K562 (cell line): ENCODE measurements around the gene GRIA1. TPM values are rescaled to one million over a fixed set of nuclear protein-coding genes. Genes with fewer than 3 reads are reported as not detected.

Source experiments
- ATAC-seq: fragments of 200-7000 bp; cut with Tn5 transposase; 3 replicates; pipeline ENCODE4 v1.9.1; 2020; ENCODE audit warnings: moderate library complexity
- BruUV-seq: library from RNA; stranded (reverse); fragments of 400-500 nt; replicated peaks from 2 replicates; lab custom pipeline; 2021; lab: Mats Ljungman, UMichigan
- CTCF ChIA-PET: fragments of 300-600 bp; formaldehyde crosslinking; extraction: SDS; loops from one replicate; lab custom pipeline; 2021; ENCODE audit warnings: low intra/inter-chr PET ratio; lab: Yijun Ruan, JAX
- POLR2A ChIA-PET: fragments of 300-600, 350-650 bp; sonication (Branson Sonifier 250); formaldehyde crosslinking; extraction: SDS; loops from one replicate; lab custom pipeline; 2021; ENCODE audit warnings: antibody characterized with exemption, inconsistent platforms; lab: Yijun Ruan, JAX
- DNase-seq, 4 experiments: peaks; one replicate each; pipeline versions ENCODE4 v3.0.0 to v3.0.0-alpha.2; 2011 to 2018; ENCODE audit warnings: low spot score in 3 of 4, mixed read lengths in 3 of 4; ENCODE audit errors: extremely low read depth in 1 of 4
- FAIRE-seq: peaks from 2 replicates; lab custom pipeline; 2011; peaks lifted over from hg19 to GRCh38; lab: Jason Lieb, UNC
- H2AFZ ChIP-seq: 2 replicates; pipeline ENCODE4 v1.6.0; 2011; ENCODE audit warnings: low read depth, low read length, control low read depth, inconsistent platforms
- H3K27ac ChIP-seq: fragments of 200-600 bp; 3 replicates; pipeline ENCODE4 v1.8.0; 2011; ENCODE audit warnings: low read depth, mild to moderate bottlenecking, control low read depth, inconsistent platforms, low read length, moderate library complexity, mixed read lengths; ENCODE audit errors: extremely low read depth
- H3K27me3 ChIP-seq, 2 experiments: fragments of 300-600 bp in 1 of 2; 2 replicates in 1 of 2; 3 replicates in 1 of 2; pipeline versions ENCODE4 v1.6.0 to v1.8.0; 2011; ENCODE audit warnings: inconsistent platforms in 2 of 2, low read length in 2 of 2, mild to moderate bottlenecking in 1 of 2, mixed read lengths in 1 of 2, moderate library complexity in 1 of 2; ENCODE audit not compliant: control insufficient read depth in 2 of 2, insufficient read depth in 2 of 2
- H3K36me3 ChIP-seq: fragments of 300-600 bp; 3 replicates; pipeline ENCODE4 v1.8.0; 2011; ENCODE audit warnings: mild to moderate bottlenecking, low read length, inconsistent platforms; ENCODE audit not compliant: control insufficient read depth, insufficient read depth
- H3K4me1 ChIP-seq, 2 experiments: fragments of 200-600 bp in 1 of 2; replicated peaks in 1 of 2; 2 replicates in 1 of 2; 3 replicates in 1 of 2; pipeline versions ENCODE4 v1.5.1 to v1.8.0; 2011; ENCODE audit warnings: inconsistent platforms in 2 of 2, low read length in 2 of 2, mild to moderate bottlenecking in 1 of 2, mixed read lengths in 1 of 2, moderate library complexity in 1 of 2; ENCODE audit not compliant: control insufficient read depth in 2 of 2, insufficient read depth in 2 of 2
- H3K4me2 ChIP-seq: 2 replicates; pipeline ENCODE4 v1.6.1; 2011; ENCODE audit warnings: low read length, control low read depth, inconsistent platforms, mixed read lengths; ENCODE audit not compliant: insufficient read depth
- H3K4me3 ChIP-seq: fragments of 200-600 bp; sonication (generic), shearing (Covaris generic); 2 replicates; pipeline ENCODE4 v1.5.1; 2016; ENCODE audit warnings: control low read depth, inconsistent platforms
- H3K79me2 ChIP-seq: fragments of 200-600 bp; 3 replicates; pipeline ENCODE4 v1.8.0; 2011; ENCODE audit warnings: low read length, inconsistent platforms; ENCODE audit not compliant: control insufficient read depth, insufficient read depth
- H3K9ac ChIP-seq, 2 experiments: 2 replicates each; pipeline versions ENCODE4 v1.6.0 to v1.6.1; 2011; ENCODE audit warnings: low read depth in 2 of 2, low read length in 2 of 2, control low read depth in 1 of 2, inconsistent platforms in 1 of 2, mild to moderate bottlenecking in 1 of 2, mixed read lengths in 1 of 2; ENCODE audit not compliant: insufficient read depth in 1 of 2
- H3K9me1 ChIP-seq: one replicate; pipeline ENCODE4 v1.6.0; 2011; ENCODE audit warnings: inconsistent platforms, mild to moderate bottlenecking, low read length, moderate library complexity; ENCODE audit not compliant: control insufficient read depth, insufficient read depth
- H3K9me3 ChIP-seq: replicated peaks from 2 replicates; pipeline ENCODE4 v1.5.1; 2011; ENCODE audit warnings: low read depth, low read length, inconsistent platforms; ENCODE audit not compliant: control insufficient read depth, insufficient read depth
- H4K20me1 ChIP-seq: replicated peaks from 2 replicates; pipeline ENCODE4 v1.6.1; 2011; ENCODE audit warnings: low read length, inconsistent platforms, mixed read lengths; ENCODE audit not compliant: control insufficient read depth, insufficient read depth
- BCL6 ChIP-seq: fragments of 250-450 bp; sonication (Bioruptor Pico); IDR thresholded peaks from 2 replicates; pipeline ENCODE4 v1.4.0; 2020
- MCM3 ChIP-seq: fragments of 450-650 bp; IDR thresholded peaks from 2 replicates; pipeline ENCODE4 v1.6.1; 2016
- POLR2H ChIP-seq: IDR thresholded peaks from 2 replicates; pipeline ENCODE4 v1.6.1; 2016; ENCODE audit warnings: missing genetic modification characterization, low read depth, mild to moderate bottlenecking, control low read depth, missing compliant biosample characterization, moderate library complexity
- SAFB ChIP-seq: fragments of 200-400 bp; formaldehyde crosslinking; IDR thresholded peaks from 2 replicates; pipeline ENCODE4 v1.6.1; 2017; ENCODE audit warnings: low read depth, low read length, borderline replicate concordance
- SIN3A ChIP-seq, 2 experiments: fragments of 150-350 bp in 1 of 2; IDR thresholded peaks; 2 replicates each; pipeline ENCODE4 v1.6.1; 2011 to 2016; ENCODE audit warnings: borderline replicate concordance in 2 of 2, low read depth in 2 of 2, low read length in 2 of 2, mild to moderate bottlenecking in 2 of 2, moderate library complexity in 2 of 2; ENCODE audit not compliant: control insufficient read depth in 1 of 2
- TARDBP ChIP-seq: fragments of 450-650 bp; IDR thresholded peaks from 2 replicates; pipeline ENCODE4 v1.6.1; 2016
- ZNF655 ChIP-seq: fragments of 250-450 bp; sonication (Bioruptor Pico); IDR thresholded peaks from 2 replicates; pipeline ENCODE4 v1.5.0; 2021
- ZNF696 ChIP-seq: fragments of 250-450 bp; sonication (Bioruptor Pico); conservative IDR thresholded peaks from 2 replicates; pipeline ENCODE4 v1.4.0; 2020; ENCODE audit warnings: mild to moderate bottlenecking, moderate library complexity
- WGBS: fragments of 100-300 bp; shearing (Covaris generic); methylation state at CpG from one replicate; pipeline ENCODE4 v1.1.6; 2016; ENCODE audit warnings: low coverage, mixed read lengths; ENCODE audit not compliant: insufficient coverage; ENCODE audit errors: missing lambda C conversion rate; 5-methylcytosine and 5-hydroxymethylcytosine counted together
- in situ Hi-C: fragments of 300-500 bp; cut with MboI; formaldehyde crosslinking; loops from 4 replicates; pipeline ENCODE4 v1.15.0; 2018; ENCODE audit warnings: inconsistent platforms, mixed read lengths
- intact Hi-C: fragments of 100-400 bp; cut with micrococcal nuclease; formaldehyde crosslinking; loops from 2 replicates; pipeline ENCODE4 v1.14.2; 2022
- polyA plus RNA-seq, 8 experiments: library from polyadenylated mRNA; depleted of rRNA in 4 of 8; stranded (reverse) in 5 of 8; unstranded in 3 of 8; fragments of >200 nt; fragmentation: Nextera tagmentation in 2 of 8; fragmentation: Illumina TruSeq in 1 of 8; extraction: Ambion mirVana in 2 of 8; extraction: Trizol in 1 of 8; gene quantifications; 2 replicates each; pipeline versions ENCODE4 v1.2.1 to v1.2.3, GENCODE V29; 2011 to 2014; ENCODE audit warnings: inconsistent platforms in 1 of 8, missing spikeins in 1 of 8
- total RNA-seq, 7 experiments: library from RNA; depleted of rRNA in 6 of 7; stranded (reverse); fragments of >200 nt in 6 of 7; fragmentation: Illumina TruSeq in 2 of 7; extraction: Trizol in 2 of 7; gene quantifications; 2 replicates each; pipeline versions ENCODE4 v1.2.1 to v1.2.3, GENCODE V29; 2011 to 2021; ENCODE audit warnings: low replicate concordance in 1 of 7
- TF ChIP-seq, protein P1 (sequence below), 2 experiments: fragments of 150-350 bp in 1 of 2; IDR thresholded peaks; 2 replicates each; pipeline ENCODE4 v1.6.1; 2012 to 2016; ENCODE audit warnings: low read depth in 2 of 2, low read length in 2 of 2, mild to moderate bottlenecking in 1 of 2, moderate library complexity in 1 of 2
- TF ChIP-seq, protein P2 (sequence below): fragments of 450-650 bp; IDR thresholded peaks from 2 replicates; pipeline ENCODE4 v1.6.1; 2016; ENCODE audit warnings: antibody characterized with exemption

The GRIA1 gene
- total and polyA plus RNA-seq, 9 of the 15 experiments (the other 6 are each of a cell fraction or from before 2014, with no cell fraction given), result not detected

DNA sequence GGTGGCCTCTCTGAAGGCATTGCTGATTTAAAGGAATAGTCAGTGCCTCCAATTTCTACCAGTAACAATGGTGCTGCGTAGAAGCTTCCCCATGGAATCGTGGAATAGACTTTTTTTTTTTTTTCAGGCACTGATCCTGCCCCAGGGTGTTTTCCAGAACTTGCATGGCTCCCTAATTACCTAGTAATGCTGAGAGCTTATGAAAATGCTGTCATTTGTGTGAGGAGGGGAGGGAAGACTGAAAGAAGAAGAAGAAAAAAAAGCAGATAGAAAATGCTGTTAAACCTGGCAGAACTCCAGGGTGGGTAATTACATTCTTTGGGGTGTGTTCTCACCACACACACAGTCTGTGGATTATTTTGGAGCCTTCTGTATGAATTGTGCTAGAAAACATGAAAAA is 4.8 kb upstream of the GRIA1 start:
- Histone ChIP-seq H3K36me3 (no peaks in the 10 kb centered on the region), H2AFZ (no peak overlapping the region), H3K9me1 (no peaks in the 10 kb centered on the region), H3K9ac (no peak overlapping the region), H3K4me1 (no peaks in the 10 kb centered on the region), H3K79me2 (no peaks in the 10 kb centered on the region), H4K20me1 (no peaks in the 10 kb centered on the region), H3K27me3 (no peaks in the 10 kb centered on the region; a peak in 1 of 5 replicates), H3K4me3 (no peak overlapping the region), H3K4me2 (no peak overlapping the region), H3K27ac (no peak overlapping the region), H3K9me3 (no peaks in the 10 kb centered on the region)
- ChIA-PET POLR2A (interaction anchor here (0.7 kb wide), 1 partner anchor 20 kb away, joined by 3 read pairs; no protein-coding TSS in a partner anchor), CTCF (no interaction called here)
- ATAC-seq, result no peak
- 0% methylated on average over 2 of the region's 2 CpGs for WGBS
- FAIRE-seq, result no peak
- TF ChIP-seq SAFB (no peak), POLR2H (tag) (no peak)
- intact Hi-C loops (no loop called here), in situ Hi-C loops (no loop called here)
- DNase-seq, result no peak
- BruUV-seq, result no TSS peak

GRCh38 chr5:153486771-153487170 is 3.7 kb upstream of the GRIA1 start:
- no peak overlapping the region for H3K4me3 ChIP-seq
- H3K9me1 ChIP-seq, result no peaks in the 10 kb centered on the region
- POLR2A ChIA-PET, result no interaction called here
- intact Hi-C loops, result no loop called here
- no peaks in the 10 kb centered on the region; a peak in 1 of 5 replicates for H3K27me3 ChIP-seq
- H2AFZ ChIP-seq, result no peak overlapping the region
- no peaks in the 10 kb centered on the region for H3K4me1 ChIP-seq
- BruUV-seq, result no TSS peak
- CTCF ChIA-PET, result no interaction called here
- FAIRE-seq, result no peak
- no peak overlapping the region for H3K27ac ChIP-seq
- no peak for DNase-seq
- H3K9ac ChIP-seq, result no peak overlapping the region
- no peaks in the 10 kb centered on the region for H3K36me3 ChIP-seq
- H4K20me1 ChIP-seq, result no peaks in the 10 kb centered on the region
- in situ Hi-C loops, result no loop called here
- no peaks in the 10 kb centered on the region for H3K9me3 ChIP-seq
- no peak overlapping the region for H3K4me2 ChIP-seq
- no peak for ATAC-seq
- H3K79me2 ChIP-seq, result no peaks in the 10 kb centered on the region
- WGBS, result 0% methylated on average over 1 of the region's 2 CpGs
- no peak for TF ChIP-seq ZNF696 (CRISPR knock-in tag)
- TF ChIP-seq, protein P1, sequence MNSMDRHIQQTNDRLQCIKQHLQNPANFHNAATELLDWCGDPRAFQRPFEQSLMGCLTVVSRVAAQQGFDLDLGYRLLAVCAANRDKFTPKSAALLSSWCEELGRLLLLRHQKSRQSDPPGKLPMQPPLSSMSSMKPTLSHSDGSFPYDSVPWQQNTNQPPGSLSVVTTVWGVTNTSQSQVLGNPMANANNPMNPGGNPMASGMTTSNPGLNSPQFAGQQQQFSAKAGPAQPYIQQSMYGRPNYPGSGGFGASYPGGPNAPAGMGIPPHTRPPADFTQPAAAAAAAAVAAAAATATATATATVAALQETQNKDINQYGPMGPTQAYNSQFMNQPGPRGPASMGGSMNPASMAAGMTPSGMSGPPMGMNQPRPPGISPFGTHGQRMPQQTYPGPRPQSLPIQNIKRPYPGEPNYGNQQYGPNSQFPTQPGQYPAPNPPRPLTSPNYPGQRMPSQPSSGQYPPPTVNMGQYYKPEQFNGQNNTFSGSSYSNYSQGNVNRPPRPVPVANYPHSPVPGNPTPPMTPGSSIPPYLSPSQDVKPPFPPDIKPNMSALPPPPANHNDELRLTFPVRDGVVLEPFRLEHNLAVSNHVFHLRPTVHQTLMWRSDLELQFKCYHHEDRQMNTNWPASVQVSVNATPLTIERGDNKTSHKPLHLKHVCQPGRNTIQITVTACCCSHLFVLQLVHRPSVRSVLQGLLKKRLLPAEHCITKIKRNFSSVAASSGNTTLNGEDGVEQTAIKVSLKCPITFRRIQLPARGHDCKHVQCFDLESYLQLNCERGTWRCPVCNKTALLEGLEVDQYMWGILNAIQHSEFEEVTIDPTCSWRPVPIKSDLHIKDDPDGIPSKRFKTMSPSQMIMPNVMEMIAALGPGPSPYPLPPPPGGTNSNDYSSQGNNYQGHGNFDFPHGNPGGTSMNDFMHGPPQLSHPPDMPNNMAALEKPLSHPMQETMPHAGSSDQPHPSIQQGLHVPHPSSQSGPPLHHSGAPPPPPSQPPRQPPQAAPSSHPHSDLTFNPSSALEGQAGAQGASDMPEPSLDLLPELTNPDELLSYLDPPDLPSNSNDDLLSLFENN (IDR thresholded peaks at IDR 0.05; ENCODE audit: low read depth in 2 of 2, low read length in 2 of 2), result no peak
- no peak for TF ChIP-seq SIN3A (IDR thresholded peaks at IDR 0.05; ENCODE audit: borderline replicate concordance in 2 of 2, control insufficient read depth in 1 of 2, low read depth in 2 of 2, low read length in 2 of 2)
- TF ChIP-seq ZNF655 (CRISPR knock-in tag), result no peak
- TF ChIP-seq BCL6 (CRISPR knock-in tag), result no peak
- TF ChIP-seq TARDBP, result no peak
- TF ChIP-seq, protein P2, sequence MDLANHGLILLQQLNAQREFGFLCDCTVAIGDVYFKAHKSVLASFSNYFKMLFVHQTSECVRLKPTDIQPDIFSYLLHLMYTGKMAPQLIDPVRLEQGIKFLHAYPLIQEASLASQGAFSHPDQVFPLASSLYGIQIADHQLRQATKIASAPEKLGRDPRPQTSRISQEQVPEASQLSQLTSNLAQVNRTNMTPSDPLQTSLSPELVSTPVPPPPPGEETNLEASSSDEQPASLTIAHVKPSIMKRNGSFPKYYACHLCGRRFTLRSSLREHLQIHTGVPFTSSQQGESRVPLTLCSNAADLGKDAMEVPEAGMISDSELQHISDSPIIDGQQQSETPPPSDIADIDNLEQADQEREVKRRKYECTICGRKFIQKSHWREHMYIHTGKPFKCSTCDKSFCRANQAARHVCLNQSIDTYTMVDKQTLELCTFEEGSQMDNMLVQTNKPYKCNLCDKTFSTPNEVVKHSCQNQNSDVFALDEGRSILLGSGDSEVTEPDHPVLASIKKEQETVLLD, result no peak
- no peak for TF ChIP-seq MCM3
